Activated effector memory CD4-positive, alpha-beta T cell treated with Interleukin-2 at 50 U/mL for 16 hours (primary cell): Measurements from ENCODE around the gene SLIT1.

Experiments used
- DNase-seq: peaks from one replicate; pipeline ENCODE4 v3.0.0-alpha.2; 2020

Gene SLIT1

DNA sequence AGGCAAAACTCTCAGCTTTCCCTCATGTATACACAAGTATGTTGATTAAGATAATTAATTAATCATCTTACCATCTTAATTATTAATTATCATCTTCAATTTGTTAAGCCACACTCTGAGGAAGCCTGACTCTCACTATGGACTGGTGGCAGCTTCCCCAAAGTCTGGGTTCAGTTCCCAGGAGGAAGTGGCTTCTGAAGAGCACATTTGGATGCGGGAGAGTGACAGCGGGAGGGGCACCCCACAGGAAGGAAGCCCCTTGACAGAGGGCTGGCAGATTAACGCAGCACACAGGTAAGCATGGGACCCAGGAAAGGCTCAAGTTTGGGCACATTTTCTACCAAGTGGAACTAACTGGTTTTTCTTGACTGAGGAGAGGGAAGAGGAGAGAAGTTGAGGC is 13.4 kb upstream of the SLIT1 start:
- DNase-seq: no peak

DNA sequence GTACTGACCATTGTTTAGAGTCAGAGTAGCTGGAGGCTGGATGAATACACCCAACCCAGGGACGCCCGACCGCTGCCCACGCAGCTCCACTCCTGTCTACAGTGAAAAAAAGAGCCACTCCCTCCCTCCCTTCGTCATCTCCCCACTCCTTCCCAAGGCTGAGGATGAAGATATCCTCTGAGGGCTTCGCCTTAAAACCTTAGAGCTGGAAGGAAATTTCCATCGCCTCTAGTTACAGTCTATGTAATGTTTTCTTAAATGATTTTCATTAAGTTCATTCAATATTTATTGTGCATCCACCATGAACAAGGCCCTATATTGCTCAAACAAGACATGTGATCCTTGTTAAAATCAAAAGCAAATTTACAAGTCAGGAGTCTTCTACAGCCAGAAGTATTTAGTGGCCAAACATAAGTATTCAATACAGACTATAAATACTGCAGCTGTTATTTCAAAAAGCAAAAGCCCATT is 11.3 kb upstream of the SLIT1 start:
- DNase-seq: no peak

DNA sequence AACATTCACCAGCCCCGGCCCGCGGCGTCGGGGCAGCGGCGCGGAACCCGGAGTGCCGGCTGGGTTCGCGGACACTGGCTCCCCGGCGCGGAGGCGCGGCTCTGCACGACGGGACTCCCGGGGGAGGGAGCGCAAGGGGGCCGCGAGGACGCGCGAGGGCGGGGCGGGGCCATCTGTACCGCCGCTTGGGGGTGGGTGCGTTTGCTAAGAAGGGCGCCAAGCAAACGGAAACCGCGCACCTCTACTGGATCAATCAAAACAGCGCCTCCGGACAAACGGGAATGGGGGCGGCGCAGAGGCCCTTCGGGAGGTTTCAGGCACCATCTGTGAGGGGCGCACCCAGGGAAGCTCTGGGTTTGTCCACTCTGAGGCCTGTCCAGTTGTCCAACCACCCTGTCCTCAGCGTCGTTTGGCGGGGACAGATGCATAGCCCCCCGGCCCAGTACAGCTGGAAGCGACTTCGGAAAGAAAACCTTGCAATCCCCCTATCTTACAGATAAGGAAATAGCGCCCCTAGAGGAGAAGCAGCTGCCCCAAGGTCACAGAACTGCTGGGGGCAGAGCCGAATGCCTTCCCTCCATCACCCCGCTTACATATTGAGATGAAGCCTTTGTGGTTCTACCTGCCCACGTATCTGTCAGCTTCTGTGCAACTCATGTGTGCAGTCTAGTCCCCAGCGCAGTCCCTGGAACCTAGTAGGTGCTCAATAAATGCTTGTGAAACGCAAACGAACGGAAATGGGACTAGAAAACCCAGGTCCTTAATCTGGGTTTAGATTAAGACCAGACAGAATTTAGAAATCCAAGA is 10.7 kb upstream of the SLIT1 start:
- peak; percentile 50 for DNase-seq

DNA sequence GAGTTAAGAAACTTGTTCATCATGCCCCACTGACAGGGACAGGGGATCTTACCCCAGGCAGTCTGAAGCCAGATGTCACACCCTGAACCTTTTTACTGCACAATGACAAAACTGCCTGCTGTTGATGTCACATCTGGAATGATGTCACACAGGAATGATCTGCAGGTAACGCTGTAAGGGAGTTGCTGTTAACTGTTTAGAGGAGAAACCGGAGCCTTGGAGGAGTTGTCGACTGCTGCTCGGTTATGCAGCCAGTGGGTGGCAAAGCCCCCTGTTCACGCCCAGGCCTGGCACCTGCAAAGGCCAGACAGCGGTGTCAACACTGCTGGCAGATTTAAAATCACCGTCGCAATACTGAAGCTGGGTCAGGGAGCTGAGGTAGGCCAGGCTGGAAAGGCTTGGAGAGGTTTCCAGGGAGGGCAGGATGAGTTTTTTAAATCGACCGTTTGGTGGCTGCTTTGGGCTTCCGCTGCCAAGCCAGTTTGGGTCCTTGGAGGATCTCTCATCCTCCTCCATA is 10.0 kb upstream of the SLIT1 start:
- DNase-seq: no peak

DNA sequence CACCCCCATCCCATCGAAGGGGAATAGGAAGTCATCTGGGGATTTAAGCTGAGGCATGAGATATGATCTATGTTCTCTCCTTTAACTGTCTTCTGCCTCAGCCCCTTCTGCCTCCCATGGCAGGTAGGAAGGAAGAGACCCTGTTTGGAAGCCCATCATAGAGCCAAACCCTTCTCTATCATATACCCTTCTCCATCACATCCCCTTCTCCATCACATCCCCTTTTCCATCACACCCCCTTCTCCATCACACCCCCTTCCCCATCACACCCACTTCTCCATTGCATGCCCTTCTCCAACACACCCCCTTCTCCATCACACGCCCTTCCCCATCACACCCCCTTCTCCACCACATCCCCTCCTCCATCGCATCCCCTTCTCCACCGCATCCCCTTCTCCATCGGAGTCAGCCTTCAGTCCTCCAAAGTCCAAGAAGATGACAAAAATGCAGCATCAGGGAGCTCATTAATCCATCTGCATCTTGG is 7.2 kb upstream of the SLIT1 start:
- DNase-seq: no peak

DNA sequence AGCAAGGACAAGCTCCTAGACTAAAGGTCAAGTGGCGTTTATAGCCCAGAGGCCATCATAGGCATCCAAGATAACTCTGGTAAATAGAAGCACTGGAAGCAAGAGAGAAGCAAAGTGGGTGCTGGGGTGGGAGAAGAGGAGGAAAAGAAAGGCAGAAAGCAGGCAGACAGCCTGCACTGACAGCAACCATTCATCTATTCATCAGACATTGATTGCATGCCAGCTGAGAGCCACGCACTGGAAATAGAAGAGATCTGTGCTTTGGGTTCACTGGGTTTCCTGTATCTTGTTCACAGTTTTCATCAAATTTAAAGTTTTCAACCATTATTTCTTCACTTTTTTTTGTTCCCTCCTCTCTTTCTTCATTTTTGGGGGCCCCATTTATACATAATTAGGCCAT is 4.7 kb upstream of the SLIT1 start:
- no peak for DNase-seq

DNA sequence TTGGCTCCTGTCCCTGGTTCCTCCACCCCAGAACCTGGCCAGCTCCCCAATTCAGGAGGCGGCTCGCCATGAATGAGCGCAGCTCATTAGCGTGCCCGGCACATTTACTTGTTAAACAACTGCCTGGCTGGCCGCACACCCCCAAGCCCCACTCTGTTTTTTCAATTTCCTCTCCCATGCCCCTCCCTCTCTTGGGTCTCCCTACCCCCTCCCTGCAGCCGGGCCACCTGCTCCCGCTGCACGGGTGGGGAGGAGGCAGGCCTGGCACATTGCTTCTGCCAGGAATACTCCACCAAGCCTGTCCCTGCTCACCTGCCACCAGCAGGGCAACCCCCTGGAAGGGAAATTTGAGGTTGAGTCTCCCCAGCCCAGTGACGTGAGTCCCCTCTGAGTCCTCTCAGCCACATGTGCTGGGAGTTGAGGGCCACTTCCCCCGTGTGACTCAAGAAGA is 2.5 kb upstream of the SLIT1 start:
- DNase-seq: no peak

DNA sequence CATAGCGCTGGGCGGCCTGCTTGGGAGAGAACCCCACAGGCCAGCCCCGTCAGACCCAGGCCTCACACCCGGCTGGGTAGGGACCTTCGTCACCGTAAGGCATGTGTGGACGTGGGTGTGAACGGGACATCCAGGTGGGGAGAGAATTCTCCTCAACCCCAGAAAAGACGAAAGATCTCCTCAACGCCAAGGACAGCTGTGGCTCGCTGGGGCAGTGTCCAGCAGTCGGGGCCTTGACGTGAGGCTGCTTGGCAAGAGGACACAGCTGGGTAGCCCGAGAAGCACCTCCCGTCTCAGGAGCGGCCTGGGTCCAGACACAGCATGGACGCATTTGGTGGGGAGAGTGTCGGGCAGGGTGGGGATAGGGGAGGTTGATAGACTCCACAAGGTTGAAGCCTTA is 1.2 kb upstream of the SLIT1 start:
- no peak for DNase-seq

DNA sequence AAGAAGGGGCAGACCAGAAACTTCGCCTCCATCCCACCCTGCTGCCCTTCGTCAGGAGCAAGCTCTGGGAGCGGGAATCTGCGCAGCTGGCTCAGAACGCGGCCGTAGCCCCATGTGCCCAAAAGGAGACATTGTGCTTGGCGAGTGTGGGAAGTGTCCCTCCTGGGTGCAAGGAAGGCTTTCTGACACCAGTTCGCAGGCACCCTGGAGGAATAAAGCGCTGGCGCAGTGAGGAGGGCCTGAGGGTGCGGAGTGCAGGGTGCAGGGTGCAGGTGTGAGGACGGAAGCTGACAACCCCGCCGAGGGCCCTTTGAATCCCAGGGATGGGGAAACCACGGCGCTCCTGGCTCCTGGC is 811 bp downstream of the SLIT1 start:
- no peak for DNase-seq

DNA sequence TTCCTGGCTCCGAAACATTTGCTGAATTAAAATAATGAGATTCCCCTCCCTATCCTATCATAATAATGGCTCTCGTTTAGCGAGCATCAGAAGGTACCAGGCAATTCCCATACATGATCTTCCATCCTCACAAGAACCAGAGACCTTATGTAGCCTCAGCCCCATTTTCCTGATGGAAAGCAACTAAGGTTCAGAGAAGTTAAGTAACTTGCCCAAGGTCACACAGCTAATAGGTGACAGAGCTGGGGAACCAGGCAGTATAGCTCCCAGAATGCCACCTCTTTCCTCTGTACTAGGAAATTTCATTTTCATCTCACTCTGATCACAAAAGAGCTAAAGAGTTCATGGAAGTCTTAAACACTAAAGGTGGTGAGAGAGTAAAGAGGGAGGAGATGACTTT is 2.4 kb downstream of the SLIT1 start:
- no peak for DNase-seq

DNA sequence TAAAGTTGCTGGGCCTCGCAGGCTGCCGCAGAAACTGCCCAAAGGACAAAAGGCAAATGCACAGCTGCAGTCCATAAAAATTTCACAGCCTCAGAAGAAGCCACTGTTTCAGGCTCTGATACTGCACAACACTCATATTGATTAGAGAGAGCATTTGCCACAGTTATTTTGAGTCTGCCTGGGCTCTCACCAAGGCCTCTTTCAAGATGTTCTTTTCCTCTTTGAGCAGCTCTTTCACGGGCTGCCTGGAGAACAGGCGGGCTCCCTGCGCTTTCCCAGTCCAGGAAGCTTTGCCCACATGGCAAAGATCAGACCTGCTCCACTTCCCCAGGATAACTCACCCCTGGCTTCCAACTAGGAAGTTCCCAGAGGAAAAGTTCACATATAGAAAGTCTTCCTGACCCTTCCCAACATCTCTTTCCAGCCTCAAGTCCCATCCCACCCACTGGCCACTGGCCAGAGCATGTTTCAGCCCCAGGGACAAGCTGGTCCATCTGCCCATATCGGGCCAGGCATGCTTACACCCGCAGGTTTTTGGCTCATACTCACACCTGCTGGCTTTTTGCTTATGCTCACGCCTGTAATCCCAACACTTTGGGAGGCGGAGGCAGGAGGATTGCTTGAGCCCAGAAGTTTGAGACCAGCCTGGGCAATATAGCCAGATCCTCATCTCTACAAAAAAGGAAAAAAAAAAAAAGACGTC is 3.3 kb downstream of the SLIT1 start:
- DNase-seq: no peak

DNA sequence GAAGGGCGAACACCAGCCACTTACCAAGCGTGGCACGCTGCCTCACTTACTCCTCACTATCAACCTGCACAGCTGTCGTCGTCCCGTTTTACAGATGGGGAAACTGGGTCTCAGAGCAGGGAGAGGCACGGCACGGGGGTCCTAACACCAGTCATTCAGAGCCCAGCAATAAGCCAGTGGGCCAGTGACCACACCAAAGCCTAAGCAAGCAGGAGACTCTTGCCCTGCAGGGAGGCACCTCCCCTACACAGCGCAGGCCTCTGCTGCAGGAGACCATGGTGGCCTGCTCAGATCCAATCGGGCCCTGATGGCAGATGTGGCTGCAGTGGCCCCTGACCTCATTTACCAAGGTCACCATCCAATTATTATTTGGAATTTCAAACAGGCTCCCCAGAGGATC is 4.8 kb downstream of the SLIT1 start:
- DNase-seq: no peak

DNA sequence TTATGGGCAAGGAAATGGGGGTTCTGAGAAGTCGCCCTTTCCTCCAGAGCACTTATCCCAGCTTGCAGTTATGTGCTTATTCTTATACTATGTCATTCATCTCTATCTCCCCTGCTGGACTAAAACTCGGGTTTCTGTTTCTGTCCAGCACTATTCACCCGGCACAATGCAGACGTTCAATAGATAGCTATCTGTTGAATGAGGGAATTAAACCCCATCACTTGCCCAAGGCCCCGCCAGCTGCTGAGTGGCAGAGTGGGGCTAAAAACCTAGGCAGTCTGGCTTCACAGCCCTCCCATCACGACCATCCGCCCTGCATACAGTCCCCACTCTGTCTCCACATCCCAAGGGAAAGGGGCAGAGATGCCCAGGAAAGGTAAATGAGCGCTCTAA is 5.4 kb downstream of the SLIT1 start:
- no peak for DNase-seq

DNA sequence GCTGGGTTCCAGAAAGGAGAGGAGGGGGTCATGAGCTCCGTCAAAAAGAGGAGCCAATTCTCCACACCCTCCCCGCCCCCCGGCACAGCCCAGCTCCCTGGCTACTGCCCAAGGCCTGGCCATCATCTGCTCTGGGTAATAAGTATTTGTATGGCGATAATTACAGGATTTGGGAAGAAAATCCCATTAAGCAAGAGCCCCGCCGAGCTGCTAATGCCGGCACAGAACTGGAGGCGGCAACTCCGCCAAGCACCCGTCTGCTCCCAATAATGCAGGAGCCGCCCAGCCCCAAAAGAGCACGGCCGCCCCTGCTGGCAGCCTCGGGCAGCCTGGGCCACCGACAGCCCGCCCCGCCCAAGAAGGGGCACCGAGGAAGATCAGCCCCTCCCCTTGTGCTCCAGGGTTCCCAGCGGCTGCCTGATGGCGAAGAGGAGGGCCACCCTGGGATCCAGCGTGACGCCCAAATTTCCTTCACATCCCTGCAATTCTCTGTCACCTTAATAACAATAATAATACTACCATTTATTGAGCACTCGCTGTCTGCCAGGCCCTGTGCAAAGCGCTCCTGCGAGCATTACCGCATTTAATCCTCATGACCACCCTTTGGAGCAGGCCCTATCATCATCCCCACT is 5.9 kb downstream of the SLIT1 start:
- no peak for DNase-seq

DNA sequence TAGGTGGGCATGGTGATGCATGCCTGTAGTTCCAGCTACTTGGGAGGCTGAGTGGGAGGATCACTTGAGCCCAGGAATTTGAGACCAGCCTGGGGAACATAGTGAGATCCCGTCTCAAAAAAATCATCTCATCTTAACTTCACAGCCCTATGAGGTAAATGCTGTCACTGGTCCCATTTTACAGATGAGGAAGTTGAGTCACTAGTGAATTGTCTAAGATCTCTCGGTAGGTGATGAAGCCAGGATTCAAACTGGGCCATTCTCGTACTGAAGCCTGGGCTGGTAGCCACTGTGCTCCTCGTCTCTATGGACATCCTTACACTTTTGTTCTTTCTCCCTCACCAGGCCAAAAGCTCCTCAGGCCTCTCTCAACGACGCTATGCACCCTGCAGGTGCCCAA is 6.4 kb downstream of the SLIT1 start:
- no peak for DNase-seq

DNA sequence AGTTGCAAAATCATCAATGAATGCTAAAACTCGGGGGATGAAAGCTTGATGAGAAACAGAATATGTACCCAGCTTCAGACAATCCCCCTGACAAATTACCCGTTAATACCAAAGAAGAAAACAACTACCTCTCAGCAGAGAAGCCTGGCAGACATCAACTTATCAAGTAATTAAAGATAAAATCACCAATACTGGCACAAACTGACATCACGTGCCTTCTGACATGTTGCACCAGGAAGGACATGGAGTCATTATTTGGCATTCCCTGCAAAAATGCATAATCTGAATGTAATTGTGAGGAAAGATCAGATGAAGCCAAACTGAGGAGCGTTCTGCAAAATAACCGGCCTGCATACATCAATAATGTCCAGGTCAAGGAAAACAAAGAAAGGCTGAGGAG is 7.7 kb downstream of the SLIT1 start:
- DNase-seq: no peak

DNA sequence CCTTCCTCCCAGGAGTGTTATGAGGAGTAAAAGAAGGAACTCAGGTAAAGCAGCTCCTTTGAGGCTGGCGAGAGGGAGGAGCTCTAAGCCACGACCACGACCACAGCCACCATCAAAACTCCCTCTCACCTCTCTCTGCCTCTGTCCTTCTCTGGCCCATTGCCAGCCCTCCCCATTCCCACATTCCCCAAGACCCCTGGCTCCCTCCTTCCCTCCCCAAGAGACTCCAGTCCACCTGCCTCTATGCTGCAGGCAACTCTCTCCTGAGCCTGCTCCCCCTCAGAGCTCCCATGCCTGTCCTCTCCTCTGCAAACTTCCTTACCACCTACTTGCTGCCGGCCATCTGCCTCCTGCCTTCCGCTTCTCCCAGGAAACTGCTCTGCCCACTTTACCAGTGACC is 9.5 kb downstream of the SLIT1 start:
- no peak for DNase-seq

DNA sequence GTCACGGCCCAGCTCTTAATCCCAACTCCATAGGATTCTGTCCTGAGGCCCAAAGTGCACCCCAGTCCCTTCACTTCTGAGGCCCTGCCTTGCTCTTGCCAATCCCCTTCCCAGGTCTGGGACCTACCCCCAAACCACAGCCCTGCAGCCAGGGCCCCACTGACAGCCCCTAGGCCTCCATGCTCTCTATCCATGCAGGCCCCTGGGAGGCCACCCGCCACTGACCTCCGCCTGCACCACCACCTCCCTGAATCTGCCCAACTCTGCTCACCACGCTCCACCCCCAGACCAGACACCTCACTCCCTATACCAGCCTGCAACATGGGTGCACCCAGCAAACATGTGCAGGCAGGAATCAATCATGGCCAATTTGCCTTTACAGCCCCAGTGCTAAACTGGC is 10.2 kb downstream of the SLIT1 start:
- no peak for DNase-seq

DNA sequence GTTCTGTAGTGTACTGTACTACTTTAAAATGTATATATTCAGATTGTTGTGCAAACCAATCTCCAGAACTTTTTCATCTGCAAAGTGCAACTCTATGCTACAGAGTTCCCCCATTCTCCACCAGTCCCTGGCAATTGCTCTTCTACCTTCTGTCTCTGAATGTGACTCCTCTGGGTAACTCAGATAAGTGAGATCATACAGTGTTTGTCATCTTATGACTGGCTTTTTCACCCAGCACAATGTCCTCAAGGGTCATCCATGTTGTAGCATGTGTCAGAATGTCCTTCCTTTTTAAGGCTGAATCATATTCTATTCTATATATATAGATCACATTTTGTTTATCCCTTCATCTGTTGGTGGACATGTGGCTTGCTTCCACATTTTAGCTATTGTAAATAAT is 10.8 kb downstream of the SLIT1 start:
- no peak for DNase-seq

DNA sequence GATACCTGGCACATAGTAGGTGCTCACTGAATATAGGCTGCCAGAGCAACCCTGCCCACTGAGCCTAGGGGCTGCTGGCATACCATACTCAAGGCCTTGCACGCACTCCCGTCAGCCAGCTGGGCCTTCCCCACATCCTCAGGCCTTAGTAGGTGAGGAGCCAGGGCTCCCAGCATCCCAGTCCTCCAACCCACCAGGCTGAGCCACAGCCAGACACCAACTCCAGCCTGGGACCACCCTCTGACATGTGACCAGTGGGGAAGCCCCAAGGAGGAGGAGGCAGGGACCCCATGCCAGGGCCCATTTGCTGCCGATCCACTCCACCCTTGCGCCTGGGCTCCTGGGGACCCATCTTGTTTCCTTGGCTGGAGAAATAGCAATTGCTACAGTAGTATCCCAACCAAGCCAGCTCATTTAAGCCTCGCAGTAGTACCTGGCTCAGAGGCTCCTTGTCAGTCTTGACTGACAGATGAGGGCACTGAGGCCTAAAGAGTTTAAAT is 11.4 kb downstream of the SLIT1 start:
- DNase-seq: no peak

DNA sequence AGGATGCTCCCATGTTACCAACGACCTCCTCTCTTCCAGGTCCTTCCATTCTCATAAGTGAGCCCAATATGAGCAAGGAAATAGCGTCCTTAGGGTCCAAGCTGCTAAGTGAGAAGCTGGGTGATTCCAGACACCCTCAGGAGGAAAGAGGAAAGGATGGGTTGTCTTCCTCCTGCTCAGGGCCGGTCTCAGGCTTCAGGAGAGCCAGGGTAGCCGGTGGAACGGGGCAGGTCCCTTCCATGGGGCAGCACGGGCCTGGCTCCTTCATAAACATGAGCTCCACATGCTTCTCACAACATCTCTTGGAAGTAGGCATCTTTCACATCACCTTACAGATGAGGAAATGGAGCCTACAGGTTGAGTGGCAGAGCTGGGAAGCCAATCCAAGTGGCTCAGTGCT is 12.7 kb downstream of the SLIT1 start:
- no peak for DNase-seq

DNA sequence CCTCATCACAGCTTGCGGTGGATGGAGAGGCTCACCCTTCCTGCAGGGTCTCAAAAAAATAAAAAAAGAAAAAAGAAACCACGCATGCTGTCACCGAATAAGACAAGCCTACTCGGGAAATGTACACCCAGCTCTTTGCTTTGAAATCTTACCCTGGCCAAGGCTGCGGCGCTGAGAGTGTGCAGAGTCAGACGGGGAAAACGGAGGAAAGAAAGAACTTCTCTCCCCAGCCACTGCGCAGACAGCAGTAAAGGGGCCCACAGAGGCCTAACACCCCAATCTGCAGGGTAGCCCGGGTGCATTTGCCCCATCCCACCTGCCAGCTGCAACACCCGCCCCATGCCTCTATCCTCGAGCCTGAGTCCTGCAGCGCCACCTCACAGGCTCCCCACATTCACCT is 14.8 kb downstream of the SLIT1 start:
- DNase-seq: no peak

DNA sequence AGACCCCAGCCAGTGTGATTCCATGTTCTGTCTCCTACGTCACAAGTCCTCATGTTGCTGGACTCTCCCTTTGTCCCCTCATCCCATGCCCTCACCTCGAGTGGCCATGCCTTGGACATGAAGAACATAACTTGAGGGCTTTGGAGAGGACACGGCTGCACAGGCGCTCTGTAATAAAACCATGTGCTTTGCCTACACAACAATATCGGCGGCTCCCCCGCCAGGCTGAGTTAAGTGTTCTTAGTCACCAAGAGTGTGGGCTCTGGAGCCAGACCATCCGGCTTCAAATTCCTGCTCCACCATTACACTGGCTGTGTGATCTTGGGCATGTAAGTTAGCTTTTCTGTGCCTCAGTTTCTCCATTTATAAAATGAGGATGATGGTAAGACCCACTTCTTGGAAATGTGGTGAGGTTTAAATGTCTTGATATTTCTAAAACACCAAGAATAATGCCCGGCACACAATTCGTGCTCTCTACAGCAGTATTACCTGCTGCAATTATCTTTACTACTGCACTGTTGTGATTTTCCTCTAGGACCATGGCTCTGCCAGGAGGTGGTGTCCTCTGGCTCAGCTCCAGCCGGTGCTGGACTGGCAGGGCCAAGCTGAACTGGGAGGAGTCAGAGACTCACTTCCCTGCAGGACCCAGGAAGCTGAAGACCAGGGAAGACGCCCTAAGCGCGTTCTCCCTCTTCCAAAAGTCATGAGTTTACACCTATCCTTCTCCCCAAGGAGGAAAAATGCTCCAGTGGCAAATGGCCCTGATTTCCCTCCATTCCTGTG is 15.7 kb downstream of the SLIT1 start:
- no peak for DNase-seq
